Measurements from ENCODE around the gene FBRSL1.
"Not testable (repeated sequence)": the region's sequence is repeated elsewhere in the genome, so short reads cannot be mapped to it uniquely, and the experiment has no call there.

The FBRSL1 gene

GRCh38 chr12:132454193-132454932 is 35.6 kb upstream of the FBRSL1 start:
- no peak for DNase-seq

DNA sequence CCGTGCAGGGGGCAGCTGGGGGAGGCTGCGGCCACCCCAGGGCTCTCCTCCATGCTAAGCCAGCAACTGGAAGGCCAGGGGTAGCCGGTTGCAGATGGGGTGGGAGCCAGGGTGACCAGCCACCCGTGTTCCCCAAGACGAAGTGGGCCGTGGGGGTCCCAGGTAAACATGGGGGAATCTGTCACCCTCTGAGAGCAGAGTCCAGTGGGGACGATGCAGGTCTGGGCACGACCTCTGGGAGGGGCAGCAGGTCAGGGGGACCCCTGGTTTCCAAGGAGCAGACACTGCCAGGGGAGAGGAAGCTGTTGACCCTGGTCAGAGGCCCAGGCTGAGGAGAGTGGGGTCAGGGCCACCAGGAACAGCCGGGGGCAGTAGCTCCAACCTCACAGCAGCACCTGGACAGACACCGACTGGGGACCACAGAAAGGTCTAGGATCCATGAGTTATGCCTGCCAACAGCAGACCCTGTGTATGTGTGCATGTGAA is 35.0 kb upstream of the FBRSL1 start:
- DNase-seq: no peak

GRCh38 chr12:132455565-132455964 is 34.4 kb upstream of the FBRSL1 start:
- no peak for DNase-seq

- no peak for DNase-seq
These were observed 33.6 kb upstream of the FBRSL1 start for GRCh38 chr12:132456186-132456943.

DNA sequence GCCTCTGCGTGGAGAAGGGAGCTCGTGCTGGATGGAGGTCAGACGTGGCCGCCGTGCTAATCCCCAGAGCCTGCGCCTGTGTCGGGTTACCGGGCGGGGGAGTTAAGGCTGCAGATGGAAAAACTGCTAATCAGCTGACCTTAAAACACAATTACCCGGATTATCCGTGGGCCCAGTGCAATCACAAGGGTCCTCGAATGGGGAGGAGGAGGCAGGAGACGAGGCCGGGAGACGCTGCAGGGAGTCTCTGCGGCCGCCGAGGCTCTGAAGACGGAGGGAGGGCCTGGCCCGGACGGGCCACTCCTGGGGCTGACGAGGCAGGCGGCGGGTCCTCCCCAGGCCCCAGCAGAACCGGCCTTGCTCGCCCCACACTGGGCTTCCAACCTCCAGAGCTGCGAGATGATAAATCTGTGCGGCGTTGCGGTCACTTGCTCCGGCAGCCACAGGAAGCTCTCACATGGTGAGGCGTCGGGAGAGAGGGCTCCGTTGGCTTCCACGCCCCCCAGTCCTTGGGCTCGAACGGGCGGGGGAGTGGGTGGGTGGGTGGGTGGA is 32.9 kb upstream of the FBRSL1 start:
- no peak for DNase-seq

- no peak for DNase-seq
These were observed 31.5 kb upstream of the FBRSL1 start for GRCh38 chr12:132458441-132458840.

GRCh38 chr12:132458846-132459641 is 30.9 kb upstream of the FBRSL1 start:
- no peak for DNase-seq

- no peak for DNase-seq
These were observed 29.4 kb upstream of the FBRSL1 start for GRCh38 chr12:132460571-132460970.

GRCh38 chr12:132461526-132461925 is 28.4 kb upstream of the FBRSL1 start:
- no peak for DNase-seq

GRCh38 chr12:132462788-132463187 is 27.2 kb upstream of the FBRSL1 start:
- DNase-seq: no peak

DNA sequence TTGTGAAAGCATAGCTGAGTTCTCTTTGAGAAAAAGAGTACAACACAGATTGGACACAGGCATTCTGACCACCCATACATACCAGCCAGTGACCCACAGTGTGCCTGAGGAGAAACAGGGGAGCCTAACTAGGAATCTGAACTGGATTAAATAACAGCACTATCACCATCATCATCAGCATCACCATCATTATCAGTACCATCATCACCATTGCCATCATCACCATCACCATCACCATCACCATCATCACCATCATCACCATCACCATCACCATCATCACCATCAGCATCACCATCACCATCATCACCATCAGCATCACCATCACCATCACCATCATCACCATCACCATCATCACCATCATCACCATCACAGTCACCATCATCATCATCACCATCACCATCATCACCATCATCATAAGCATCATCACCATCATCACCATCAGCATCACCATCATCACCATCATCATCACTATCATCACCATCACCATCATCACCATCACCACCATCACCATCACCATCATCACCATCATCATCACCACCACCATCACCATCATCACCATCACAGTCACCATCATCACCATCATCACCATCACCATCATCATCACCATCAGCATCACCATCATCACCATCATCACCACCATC is 26.5 kb upstream of the FBRSL1 start:
- not testable (repeated sequence) for DNase-seq

DNA sequence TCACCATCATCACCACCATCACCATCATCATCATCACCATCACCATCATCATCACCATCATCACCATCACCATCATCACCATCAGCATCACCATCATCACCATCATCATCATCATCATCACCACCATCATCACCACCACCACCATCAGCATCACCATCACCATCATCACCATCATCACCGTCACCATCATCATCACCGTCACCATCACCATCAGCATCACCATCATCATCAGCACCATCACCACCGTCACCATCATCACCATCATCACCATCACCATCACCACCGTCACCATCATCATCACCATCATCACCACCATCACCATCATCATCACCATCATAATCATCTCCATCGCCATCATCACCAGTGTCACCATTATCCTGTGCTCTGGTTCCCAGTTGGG is 25.6 kb upstream of the FBRSL1 start:
- not testable (repeated sequence) for DNase-seq

GRCh38 chr12:132464820-132465219 is 25.1 kb upstream of the FBRSL1 start:
- no peak for DNase-seq

DNA sequence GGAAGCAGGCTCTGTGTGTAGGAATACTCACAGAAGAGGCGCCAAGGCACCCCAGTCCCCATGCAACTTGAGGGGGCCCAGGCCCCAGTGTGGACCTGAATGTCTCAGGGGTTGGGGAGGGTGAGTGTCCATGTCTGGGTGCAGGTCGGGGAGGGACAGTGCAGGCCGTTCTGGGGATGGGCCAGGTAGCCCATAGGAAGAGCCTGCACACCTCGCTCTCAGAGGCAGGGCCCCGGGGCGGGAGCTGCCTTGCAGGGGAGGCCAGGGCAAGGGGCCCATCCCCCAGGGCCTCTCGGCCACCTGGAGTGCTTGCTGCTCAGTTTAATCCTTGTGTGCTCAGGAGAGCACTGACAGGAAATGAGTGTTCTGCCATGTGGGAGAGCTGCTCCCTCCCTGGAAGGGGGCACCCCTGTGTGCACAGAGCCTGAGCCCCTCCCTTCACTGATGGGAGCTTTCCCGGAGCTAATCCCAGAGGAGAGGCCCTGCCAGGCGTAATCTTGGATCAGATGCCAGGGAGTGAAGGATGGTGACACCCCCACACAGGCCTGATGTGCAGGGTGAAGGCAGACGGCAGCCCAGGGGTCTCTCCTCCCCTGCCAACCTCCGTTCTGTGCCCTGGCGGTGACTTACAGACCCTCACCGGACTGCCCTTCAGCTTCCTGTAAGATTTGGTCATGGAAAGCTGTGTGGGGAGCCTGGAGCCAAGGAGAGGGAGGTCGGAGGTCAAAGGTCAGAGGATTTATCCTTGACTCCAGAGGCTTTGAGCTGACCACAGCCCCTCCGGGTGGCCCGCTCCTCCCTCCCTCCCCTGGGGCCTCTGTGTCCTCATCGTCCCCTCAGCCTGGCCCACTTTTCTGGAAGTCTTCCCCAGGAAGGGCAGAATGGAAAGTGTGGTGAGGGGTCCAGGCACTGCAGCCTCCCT is 24.4 kb upstream of the FBRSL1 start:
- DNase-seq: peak; percentile 86 to 98

DNA sequence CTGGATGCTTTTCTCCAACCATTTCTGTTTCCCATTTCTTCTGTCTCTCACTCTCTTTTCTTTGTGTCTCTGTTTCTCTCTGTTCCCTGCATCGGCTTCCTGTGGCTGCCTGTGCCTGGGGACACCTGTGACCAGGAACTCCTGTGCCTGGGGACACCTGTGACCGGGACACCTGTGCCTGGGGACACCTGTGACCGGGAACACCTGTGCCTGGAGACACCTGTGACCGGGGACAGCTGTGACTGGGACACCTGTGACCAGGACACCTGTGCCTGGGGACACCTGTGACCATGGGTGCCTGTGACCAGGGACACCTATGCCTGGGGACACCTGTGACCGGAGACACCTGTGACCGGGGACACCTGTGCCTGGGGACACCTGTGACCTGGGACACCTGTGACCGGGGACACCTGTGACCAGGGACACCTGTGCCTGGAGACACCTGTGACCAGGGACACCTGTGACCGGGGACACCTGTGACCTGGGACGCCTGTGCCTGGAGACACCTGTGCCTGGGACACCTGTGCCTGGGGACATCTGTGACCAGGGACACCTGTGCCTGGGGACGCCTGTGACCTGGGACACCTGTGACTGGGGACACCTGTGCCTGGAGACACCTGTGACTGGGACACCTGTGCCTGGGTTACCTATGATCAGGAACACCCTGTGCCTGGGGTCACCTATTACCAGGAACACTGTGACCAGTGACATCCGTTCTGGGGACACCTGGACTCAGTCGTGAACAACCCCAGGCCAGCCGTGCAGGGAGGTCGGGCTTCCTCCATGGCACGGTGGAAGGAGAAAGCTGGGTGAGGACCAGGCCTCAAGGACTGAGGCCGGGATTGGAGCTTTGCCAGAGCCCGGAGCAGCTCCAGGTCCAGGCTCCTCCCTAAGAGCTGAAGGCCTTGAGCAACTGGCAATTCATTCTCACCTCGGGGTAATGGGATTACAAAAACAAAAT is 23.4 kb upstream of the FBRSL1 start:
- peak in 1 of 2 experiments; percentile 25 for DNase-seq

- no peak for DNase-seq
These were observed 22.4 kb upstream of the FBRSL1 start for GRCh38 chr12:132467511-132467910.

DNA sequence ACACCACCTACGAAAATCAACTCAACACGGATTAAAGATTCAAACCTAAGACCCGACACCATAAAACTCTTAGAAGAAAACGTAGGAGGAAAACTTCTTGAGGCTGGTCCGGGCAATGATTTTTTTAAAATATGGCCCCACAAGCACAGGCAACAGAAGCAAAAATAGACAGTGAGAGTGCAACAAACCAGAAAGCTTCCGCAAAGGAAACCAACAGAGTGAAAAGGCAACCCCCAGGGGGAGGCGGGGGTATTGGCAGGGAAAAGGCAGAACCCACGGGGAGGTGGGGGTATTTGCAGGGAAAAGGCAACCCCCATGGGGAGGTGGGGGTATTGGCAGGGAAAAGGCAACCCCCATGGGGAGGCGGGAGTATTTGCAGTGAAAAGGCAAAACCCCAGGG is 20.5 kb upstream of the FBRSL1 start:
- no peak for DNase-seq

GRCh38 chr12:132470397-132470796 is 19.6 kb upstream of the FBRSL1 start:
- DNase-seq: no peak

DNA sequence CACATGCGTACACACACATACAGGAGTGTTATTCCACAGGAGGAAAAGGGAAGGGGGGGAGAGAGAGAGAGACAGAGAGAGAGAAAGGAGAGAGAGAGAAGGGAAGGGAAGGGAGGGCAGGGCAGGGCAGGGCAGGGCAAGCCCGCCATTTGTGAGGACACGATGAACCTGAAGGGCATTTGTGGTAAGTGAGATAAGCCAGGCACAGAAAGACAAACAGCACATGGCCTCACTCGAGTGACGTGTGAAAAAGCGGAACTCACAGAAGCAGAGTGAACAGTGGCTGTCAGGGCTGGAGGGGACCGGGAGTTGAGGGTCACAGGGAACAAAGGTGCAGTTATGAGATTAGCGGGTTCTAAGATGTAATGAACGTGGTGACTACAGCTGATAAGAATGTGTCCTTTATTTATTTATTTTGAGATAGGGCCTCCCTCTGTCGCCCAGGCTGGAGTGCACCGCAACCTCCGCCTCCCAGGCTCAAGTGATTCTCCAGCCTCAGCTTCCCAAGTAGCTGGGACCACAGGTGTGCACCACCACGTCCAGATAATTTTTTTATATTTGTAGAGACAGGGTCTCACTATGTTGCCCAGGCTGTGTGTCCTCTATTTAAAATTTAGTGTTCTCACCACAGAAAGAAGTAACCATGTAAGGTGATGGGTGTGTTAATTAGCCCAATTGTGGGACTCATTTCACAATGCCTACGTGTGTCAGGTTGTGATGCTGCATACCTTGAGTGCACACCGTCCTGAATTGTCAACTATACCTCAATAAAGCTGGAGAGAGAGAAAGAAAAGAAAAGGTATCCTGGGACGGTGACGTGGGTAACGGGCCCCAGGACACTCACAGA is 18.7 kb upstream of the FBRSL1 start:
- DNase-seq: no peak
